SK-N-SH (cell line): ENCODE results near the gene CCDC24. TPM values are rescaled to one million over a fixed set of nuclear protein-coding genes. Genes with fewer than 3 reads are reported as not detected.

ENCODE experiments used
- CTCF ChIA-PET: fragments of 300-600, 350-600 bp; formaldehyde crosslinking; extraction: SDS; loops from one replicate; lab custom pipeline; 2021; lab: Yijun Ruan, JAX
- POLR2A ChIA-PET: fragments of 350-600 bp; sonication (Branson Sonifier 250); formaldehyde crosslinking; extraction: SDS; loops from one replicate; lab custom pipeline; 2020; ENCODE audit warnings: antibody characterized with exemption, inconsistent platforms; lab: Yijun Ruan, JAX
- DNase-seq: peaks from one replicate; pipeline ENCODE4 v3.0.0; 2012
- H2AFZ ChIP-seq: fragments of 200-600 bp; sonication (generic); 2 replicates; pipeline ENCODE4 v1.8.1; 2016; ENCODE audit warnings: antibody characterized with exemption, mild to moderate bottlenecking, low read depth
- H3F3A ChIP-seq: fragments of 200-600 bp; sonication (generic); replicated peaks from 2 replicates; pipeline ENCODE3; 2016; ENCODE audit warnings: antibody characterized with exemption, mild to moderate bottlenecking; ENCODE audit not compliant: insufficient read depth
- H3K27ac ChIP-seq, 2 experiments: fragments of 200-500 bp in 1 of 2; fragments of 200-600 bp in 1 of 2; sonication (Bioruptor generic) in 1 of 2; sonication (generic), shearing (Covaris generic) in 1 of 2; 2 replicates each; pipeline versions ENCODE4 v1.5.1 to v1.6.1; 2014 to 2016; ENCODE audit warnings: low read depth in 2 of 2, inconsistent platforms in 1 of 2, low read length in 1 of 2, mild to moderate bottlenecking in 1 of 2, mixed read lengths in 1 of 2
- H3K27me3 ChIP-seq: fragments of 200-600 bp; sonication (generic), shearing (Covaris generic); 2 replicates; pipeline ENCODE4 v1.6.1; 2016; ENCODE audit warnings: mixed run types; ENCODE audit not compliant: insufficient read depth
- H3K36me3 ChIP-seq, 2 experiments: fragments of 200-500 bp in 1 of 2; fragments of 200-600 bp in 1 of 2; sonication (Bioruptor generic) in 1 of 2; sonication (generic) in 1 of 2; replicated peaks in 1 of 2; 2 replicates each; pipeline versions ENCODE3 to v1.5.1; 2014 to 2016; ENCODE audit warnings: low read length in 1 of 2, mild to moderate bottlenecking in 1 of 2; ENCODE audit not compliant: insufficient read depth in 2 of 2, control insufficient read depth in 1 of 2
- H3K4me1 ChIP-seq, 2 experiments: fragments of 200-500 bp in 1 of 2; fragments of 200-600 bp in 1 of 2; sonication (Bioruptor generic) in 1 of 2; sonication (generic), shearing (Covaris generic) in 1 of 2; 2 replicates each; pipeline versions ENCODE4 v1.5.1 to v1.6.1; 2014 to 2016; ENCODE audit warnings: low read depth in 1 of 2, low read length in 1 of 2, mixed run types in 1 of 2; ENCODE audit not compliant: insufficient read depth in 2 of 2, control insufficient read depth in 1 of 2
- H3K4me2 ChIP-seq: fragments of 200-600 bp; sonication (generic), shearing (Covaris generic); 2 replicates; pipeline ENCODE4 v1.6.1; 2017; ENCODE audit warnings: mixed run types
- H3K4me3 ChIP-seq, 2 experiments: fragments of 200-500 bp in 1 of 2; fragments of 200-600 bp in 1 of 2; sonication (Bioruptor generic) in 1 of 2; sonication (generic), shearing (Covaris generic) in 1 of 2; 2 replicates each; pipeline versions ENCODE4 v1.5.1 to v1.8.1; 2014 to 2016; ENCODE audit warnings: low read depth in 2 of 2, inconsistent platforms in 1 of 2, low read length in 1 of 2, mild to moderate bottlenecking in 1 of 2, mixed read lengths in 1 of 2, moderate library complexity in 1 of 2
- H3K79me2 ChIP-seq: fragments of 200-600 bp; sonication (generic); 2 replicates; pipeline ENCODE4 v1.8.1; 2017; ENCODE audit warnings: mild to moderate bottlenecking; ENCODE audit not compliant: insufficient read depth
- H3K9ac ChIP-seq: fragments of 200-600 bp; sonication (generic); 2 replicates; pipeline ENCODE4 v1.6.1; 2017; ENCODE audit warnings: mixed run types
- H3K9me2 ChIP-seq: fragments of 200-600 bp; sonication (generic); 2 replicates; pipeline ENCODE4 v1.6.1; 2017; ENCODE audit warnings: mixed run types
- H3K9me3 ChIP-seq: fragments of 200-600 bp; sonication (generic); 2 replicates; pipeline ENCODE4 v1.6.1; 2017; ENCODE audit warnings: mixed run types, mild to moderate bottlenecking, moderate library complexity
- H4K20me1 ChIP-seq: fragments of 200-600 bp; sonication (generic); 2 replicates; pipeline ENCODE4 v1.6.1; 2017; ENCODE audit warnings: mild to moderate bottlenecking, mixed run types; ENCODE audit not compliant: insufficient read depth
- EP300 ChIP-seq, 2 experiments: IDR thresholded peaks; 2 replicates each; pipeline versions ENCODE4 v1.4.0 to v1.6.1; 2012; ENCODE audit warnings: borderline replicate concordance in 1 of 2, low read depth in 1 of 2, low read length in 1 of 2
- FOSL2 ChIP-seq: IDR thresholded peaks from 2 replicates; pipeline ENCODE4 v1.4.0; 2012; ENCODE audit warnings: low read depth, mild to moderate bottlenecking, moderate library complexity, borderline replicate concordance
- FOXJ3 ChIP-seq: sonication (generic); formaldehyde crosslinking; IDR thresholded peaks from 2 replicates; pipeline ENCODE4 v1.5.1; 2020; ENCODE audit warnings: mild to moderate bottlenecking, missing genetic modification reagents
- GABPA ChIP-seq: IDR thresholded peaks from 2 replicates; pipeline ENCODE4 v1.4.0; 2012; ENCODE audit warnings: low read depth, mild to moderate bottlenecking
- GATA2 ChIP-seq: sonication (generic); formaldehyde crosslinking; IDR thresholded peaks from 2 replicates; pipeline ENCODE4 v1.5.0; 2020; ENCODE audit warnings: mild to moderate bottlenecking, missing genetic modification reagents
- IRF3 ChIP-seq: fragments of 150-350 bp; IDR thresholded peaks from 2 replicates; pipeline ENCODE4 v1.6.1; 2016; ENCODE audit warnings: mild to moderate bottlenecking, low read depth, low read length
- JUND ChIP-seq: IDR thresholded peaks from 2 replicates; pipeline ENCODE4 v1.4.0; 2012
- MAX ChIP-seq: IDR thresholded peaks from 2 replicates; pipeline ENCODE4 v1.4.0; 2012; ENCODE audit warnings: low read depth
- NFIC ChIP-seq: IDR thresholded peaks from 2 replicates; pipeline ENCODE4 v1.4.0; 2012; ENCODE audit warnings: borderline replicate concordance
- NRF1 ChIP-seq: IDR thresholded peaks from 2 replicates; pipeline ENCODE4 v1.6.1; 2012; ENCODE audit warnings: low read depth, mild to moderate bottlenecking, low read length
- RAD21 ChIP-seq: IDR thresholded peaks from 2 replicates; pipeline ENCODE4 v1.6.1; 2012; ENCODE audit warnings: mild to moderate bottlenecking, low read length
- RCOR1 ChIP-seq: fragments of 150-350 bp; IDR thresholded peaks from 2 replicates; pipeline ENCODE4 v1.6.1; 2017; ENCODE audit warnings: antibody characterized with exemption, low read length
- REST ChIP-seq: IDR thresholded peaks from 2 replicates; pipeline ENCODE4 v1.6.1; 2012; ENCODE audit warnings: mild to moderate bottlenecking, low read depth, low read length, moderate library complexity
- RFX5 ChIP-seq: IDR thresholded peaks from 2 replicates; pipeline ENCODE4 v1.6.1; 2012; ENCODE audit warnings: mild to moderate bottlenecking, improper control_type of control experiment, low read length
- RXRA ChIP-seq: IDR thresholded peaks from 2 replicates; pipeline ENCODE4 v1.4.0; 2012; ENCODE audit warnings: low read depth, mild to moderate bottlenecking, borderline replicate concordance
- SMC3 ChIP-seq: IDR thresholded peaks from 2 replicates; pipeline ENCODE4 v1.6.1; 2012; ENCODE audit warnings: low read depth, low read length, improper control_type of control experiment
- TAF1 ChIP-seq: IDR thresholded peaks from 2 replicates; pipeline ENCODE4 v1.6.1; 2012; ENCODE audit warnings: low read depth, mild to moderate bottlenecking, low read length, moderate library complexity, borderline replicate concordance
- YY1 ChIP-seq: IDR thresholded peaks from 2 replicates; pipeline ENCODE4 v1.4.0; 2012; ENCODE audit warnings: low read depth, mild to moderate bottlenecking
- ZBTB33 ChIP-seq: IDR thresholded peaks from 2 replicates; pipeline ENCODE4 v1.4.0; 2012; ENCODE audit warnings: low read depth, borderline replicate concordance
- WGBS: methylation state at CpG from one replicate; pipeline ENCODE4 v1.1.6; 2017; ENCODE audit warnings: low lambda C conversion rate; 5-methylcytosine and 5-hydroxymethylcytosine counted together
- polyA plus RNA-seq, 3 experiments: library from polyadenylated mRNA; depleted of rRNA; stranded (reverse); fragments of >200 nt; gene quantifications; 2 replicates each; pipeline ENCODE4 v1.2.3, GENCODE V29; 2012

The CCDC24 gene
- polyA plus RNA-seq, 1 of the 3 experiments (the other 2 are of a cell fraction), result 7.5 TPM

GRCh38 chr1:43979528-43980254 is 11.7 kb upstream of the CCDC24 start (continued):
- no peak for TF ChIP-seq TAF1
- TF ChIP-seq MAX, result peak; percentile 96
- no peak for TF ChIP-seq REST
- TF ChIP-seq SMC3, result no peak
- TF ChIP-seq, all 33 proteins: peak for 5

- no peak for TF ChIP-seq FOXJ3
- no peak for TF ChIP-seq ZBTB33
- no peak for TF ChIP-seq GABPA
- no peak for TF ChIP-seq RXRA
- no peak for TF ChIP-seq RAD21
- no peak for TF ChIP-seq YY1
- TF ChIP-seq GATA2 (CRISPR knock-in tag), result no peak
- no peak for TF ChIP-seq RCOR1
- TF ChIP-seq RFX5, result no peak
- TF ChIP-seq EP300 (IDR thresholded peaks at IDR 0.05; ENCODE audit: borderline replicate concordance in 1 of 2, low read depth in 1 of 2, low read length in 1 of 2), result no peak
- no peak for TF ChIP-seq FOSL2
- no peak for TF ChIP-seq JUND
- no peak for TF ChIP-seq NFIC
- TF ChIP-seq NRF1, result no peak
- no peak for TF ChIP-seq IRF3
- TF ChIP-seq SMC3, result no peak
- Histone ChIP-seq H4K20me1 (peaks cover 20% of the 10 kb centered on the region), H3K9me2 (no peaks in the 10 kb centered on the region), H2AFZ (no peak overlapping the region), H3K4me1 (peaks cover 5 to 40% of the 10 kb centered on the region in 2 experiments; a peak in 1 of 4 replicates), H3K9ac (peak overlapping the region; percentile 81), H3K9me3 (no peaks in the 10 kb centered on the region), H3K79me2 (peaks cover 67% of the 10 kb centered on the region), H3K36me3 (peaks cover 16 to 28% of the 10 kb centered on the region in 2 experiments), H3K27me3 (no peaks in the 10 kb centered on the region), H3K27ac (peak overlapping the region; percentile 37 to 74; a peak in 3 of 4 replicates), H3F3A (peaks cover 4% of the 10 kb centered on the region), H3K4me3 (peak overlapping the region; percentile 59 to 71), H3K4me2 (peak overlapping the region; percentile 94)
- CTCF ChIA-PET, result interaction anchor here (1.0 to 1.6 kb wide), 5 partner anchors 10 to 217 kb away, joined by 3 to 10 read pairs (median 3); no protein-coding TSS in a partner anchor
- POLR2A ChIA-PET, result interaction anchor here (0.8 to 1.2 kb wide), 3 partner anchors 10 to 33 kb away, joined by 3 to 4 read pairs (median 4); partner anchors contain the start of gene IPO13
- DNase-seq, result peak; percentile 34
- WGBS, result 51% methylated on average over 9 of the region's 13 CpGs
Measured at GRCh38 chr1:43980255-43981134, 10.9 kb upstream of the CCDC24 start.
